Body of pancreas (tissue), 4 donors: Measurements from ENCODE around the gene PWWP2B. TPM values are rescaled to one million over a fixed set of nuclear protein-coding genes. Genes with fewer than 3 reads are reported as not detected.

Experiments
- ATAC-seq: fragments of 150-250 bp; one replicate; pipeline ENCODE4 v1.9.1; 2016
- DNase-seq, 4 donors: peaks; one replicate each; pipeline ENCODE4 v3.0.0-alpha.2; 2019
- H3K27ac ChIP-seq, 4 donors: fragments of 200-600 bp; sonication (generic); 1 replicate in 3 of 4; 2 replicates in 1 of 4; pipeline versions ENCODE4 v1.5.1 to v1.6.1; 2016 to 2019; ENCODE audit warnings: mild to moderate bottlenecking in 1 of 4, mixed read lengths in 1 of 4, moderate library complexity in 1 of 4
- H3K27me3 ChIP-seq, 2 donors: fragments of 200-600 bp; sonication (generic); one replicate each; pipeline ENCODE4 v1.6.0; 2016; ENCODE audit warnings: mild to moderate bottlenecking in 1 of 2
- H3K36me3 ChIP-seq, 2 donors: fragments of 200-600 bp; sonication (generic); replicated peaks in 1 of 2; 2 replicates each; pipeline ENCODE4 v1.5.1; 2016; ENCODE audit warnings: low read depth in 2 of 2; ENCODE audit not compliant: insufficient read depth in 1 of 2
- H3K4me1 ChIP-seq: fragments of 200-600 bp; sonication (generic); one replicate; pipeline ENCODE4 v1.6.0; 2016
- H3K4me3 ChIP-seq, 2 donors: fragments of 200-600 bp; sonication (generic); 1 replicate in 1 of 2; 2 replicates in 1 of 2; pipeline ENCODE4 v1.5.1; 2016 to 2019
- H3K9me3 ChIP-seq, 3 donors: fragments of 200-600 bp; sonication (generic); 1 replicate in 2 of 3; 2 replicates in 1 of 3; pipeline ENCODE4 v1.5.1; 2016
- POLR2A ChIP-seq, 3 donors: fragments of 450-650 bp; IDR thresholded peaks; one replicate each; pipeline ENCODE4 v1.6.1; 2016; ENCODE audit warnings: antibody characterized with exemption in 3 of 3, mild to moderate bottlenecking in 2 of 3
- WGBS, 2 donors: methylation state at CpG; one replicate each; pipeline ENCODE4 v1.1.5; 2017; 5-methylcytosine and 5-hydroxymethylcytosine counted together
- intact Hi-C: fragments of 100-400 bp; cut with DNase I; formaldehyde crosslinking; loops from one replicate; pipeline ENCODE4 v1.15.1; 2023
- total RNA-seq, 2 donors: library from RNA; depleted of rRNA; stranded (reverse); fragments of >200 nt; gene quantifications; one replicate each; pipeline ENCODE4 v1.1.0, GENCODE V29; 2016
- TF ChIP-seq, protein P1 (sequence below), 7 experiments: fragments of 450-650 bp in 4 of 7; fragments of 200-600 bp in 3 of 7; sonication (generic) in 3 of 7; IDR thresholded peaks; one replicate each; pipeline ENCODE4 v1.5.1; 2016 to 2019; ENCODE audit warnings: antibody characterized with exemption in 7 of 7

PWWP2B gene
- total RNA-seq, 2 donors from 2014 or later: 31.9 to 46.5 TPM

GRCh38 chr10:132438091-132439024 is 41.4 kb downstream of the PWWP2B start:
- H3K27ac ChIP-seq: no peak overlapping the region
- DNase-seq: no peak

GRCh38 chr10:132439025-132439388 is 42.0 kb downstream of the PWWP2B start:
- DNase-seq: no peak

More at GRCh38 chr10:132438091-132439024, 41.4 kb downstream of the PWWP2B start:
- Histone ChIP-seq H3K4me1 (peaks cover 4% of the 10 kb centered on the region), H3K36me3 (no peaks in the 10 kb centered on the region), H3K4me3 (no peak overlapping the region), H3K9me3 (no peaks in the 10 kb centered on the region), H3K27me3 (no peaks in the 10 kb centered on the region)
- 79 to 91% methylated on average over 11 to 19 of the region's 19 CpGs for WGBS, 2 donors
- ATAC-seq: no peak
- TF ChIP-seq POLR2A (IDR thresholded peaks at IDR 0.05): no peak
- TF ChIP-seq, protein P1, sequence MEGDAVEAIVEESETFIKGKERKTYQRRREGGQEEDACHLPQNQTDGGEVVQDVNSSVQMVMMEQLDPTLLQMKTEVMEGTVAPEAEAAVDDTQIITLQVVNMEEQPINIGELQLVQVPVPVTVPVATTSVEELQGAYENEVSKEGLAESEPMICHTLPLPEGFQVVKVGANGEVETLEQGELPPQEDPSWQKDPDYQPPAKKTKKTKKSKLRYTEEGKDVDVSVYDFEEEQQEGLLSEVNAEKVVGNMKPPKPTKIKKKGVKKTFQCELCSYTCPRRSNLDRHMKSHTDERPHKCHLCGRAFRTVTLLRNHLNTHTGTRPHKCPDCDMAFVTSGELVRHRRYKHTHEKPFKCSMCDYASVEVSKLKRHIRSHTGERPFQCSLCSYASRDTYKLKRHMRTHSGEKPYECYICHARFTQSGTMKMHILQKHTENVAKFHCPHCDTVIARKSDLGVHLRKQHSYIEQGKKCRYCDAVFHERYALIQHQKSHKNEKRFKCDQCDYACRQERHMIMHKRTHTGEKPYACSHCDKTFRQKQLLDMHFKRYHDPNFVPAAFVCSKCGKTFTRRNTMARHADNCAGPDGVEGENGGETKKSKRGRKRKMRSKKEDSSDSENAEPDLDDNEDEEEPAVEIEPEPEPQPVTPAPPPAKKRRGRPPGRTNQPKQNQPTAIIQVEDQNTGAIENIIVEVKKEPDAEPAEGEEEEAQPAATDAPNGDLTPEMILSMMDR (IDR thresholded peaks at IDR 0.05): no peak
- intact Hi-C loops: no loop called here

DNA sequence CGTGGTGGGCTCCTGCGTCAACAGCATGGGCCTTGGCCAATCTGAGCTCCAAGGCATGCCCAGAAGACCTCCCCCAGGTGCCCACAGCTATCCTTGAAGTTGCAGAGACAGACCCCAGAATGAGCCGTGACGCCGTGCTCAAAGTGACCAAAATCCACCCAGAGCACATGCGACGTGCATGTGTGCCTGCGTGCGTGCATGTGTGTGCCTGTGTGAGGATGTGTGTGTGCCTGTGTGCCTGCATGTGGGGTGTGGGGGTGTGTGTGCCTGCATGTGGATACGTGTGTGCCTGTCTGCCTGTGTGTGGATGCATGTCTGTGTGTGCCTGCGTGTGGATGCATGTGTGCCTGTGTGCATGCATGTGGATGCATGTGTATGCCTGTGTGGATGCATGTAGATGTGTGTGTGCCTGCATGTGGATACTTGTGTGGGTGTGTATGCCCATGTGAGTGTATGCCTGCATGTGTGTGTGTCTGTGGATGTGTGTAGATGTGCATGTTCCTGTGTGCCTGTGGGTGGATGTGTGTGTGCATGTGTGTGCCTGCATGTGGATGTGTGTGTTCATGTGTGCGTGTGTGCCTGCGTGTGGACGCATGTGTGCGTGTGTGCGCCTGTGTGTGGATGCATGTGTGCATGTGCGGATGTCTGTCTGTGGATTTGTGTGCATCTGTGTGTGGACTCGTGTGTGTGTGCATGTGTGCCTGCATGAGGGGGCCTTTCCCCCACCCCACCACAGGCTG is 42.6 kb downstream of the PWWP2B start:
- DNase-seq: no peak
- TF ChIP-seq, protein P1 (IDR thresholded peaks at IDR 0.05): no peak
- no peak for TF ChIP-seq POLR2A (IDR thresholded peaks at IDR 0.05)
- no peak overlapping the region for H3K27ac ChIP-seq
- no peaks in the 10 kb centered on the region for H3K4me1 ChIP-seq
- no peaks in the 10 kb centered on the region for H3K27me3 ChIP-seq
- ATAC-seq: no peak
- H3K9me3 ChIP-seq: no peaks in the 10 kb centered on the region
- 94% methylated on average over 16 to 18 of the region's 18 CpGs for WGBS, 2 donors
- intact Hi-C loops: no loop called here
- no peaks in the 10 kb centered on the region for H3K36me3 ChIP-seq
- H3K4me3 ChIP-seq: no peak overlapping the region

More at GRCh38 chr10:132439025-132439388, 42.0 kb downstream of the PWWP2B start:
- Histone ChIP-seq H3K27ac (no peak overlapping the region), H3K9me3 (no peaks in the 10 kb centered on the region), H3K4me1 (peaks cover 4% of the 10 kb centered on the region), H3K27me3 (no peaks in the 10 kb centered on the region), H3K36me3 (no peaks in the 10 kb centered on the region), H3K4me3 (no peak overlapping the region)
- ATAC-seq: no peak
- TF ChIP-seq, protein P1 (IDR thresholded peaks at IDR 0.05): no peak
- TF ChIP-seq POLR2A (IDR thresholded peaks at IDR 0.05): no peak
- intact Hi-C loops: no loop called here
- 57 to 60% methylated on average over 1 to 4 of the region's 6 CpGs for WGBS, 2 donors

DNA sequence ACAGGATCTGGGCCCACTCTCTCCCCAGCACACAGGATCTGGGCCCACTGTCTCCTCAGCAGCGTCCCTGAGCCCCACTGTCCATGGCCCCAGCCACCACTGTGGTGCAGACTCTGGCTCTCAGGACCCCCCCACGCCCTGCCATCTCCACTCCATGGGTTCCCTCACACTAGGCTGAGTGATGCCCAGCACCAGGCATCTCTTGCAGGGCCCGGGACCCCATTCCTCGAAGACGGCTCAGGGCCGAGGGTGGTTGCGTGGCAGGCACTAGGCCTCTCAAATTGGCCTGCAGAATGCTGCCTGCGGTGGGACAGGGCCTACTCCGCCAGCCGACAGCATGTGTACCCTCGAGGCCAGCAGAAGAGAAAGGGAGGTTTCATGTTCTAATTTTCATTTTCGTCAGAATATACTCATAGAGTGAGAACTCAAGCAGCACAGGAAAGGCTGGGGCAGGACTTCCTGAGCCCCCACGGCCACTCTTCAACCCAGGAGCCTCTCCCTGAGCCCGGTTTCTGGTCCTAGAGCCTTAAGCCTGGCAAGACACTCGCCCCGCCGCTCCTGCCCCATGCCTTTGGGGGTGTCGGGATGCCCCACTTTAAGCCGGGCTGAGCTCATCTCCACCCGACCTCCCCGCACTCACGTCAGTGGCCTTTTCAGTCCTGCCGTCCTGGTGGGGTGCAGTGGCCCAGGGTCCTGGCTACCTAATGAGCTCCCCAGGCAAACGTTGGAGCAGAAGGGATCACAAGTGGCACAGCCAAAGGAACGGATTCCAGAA is 44.0 kb downstream of the PWWP2B start:
- 87 to 88% methylated on average over 23 to 25 of the region's 25 CpGs for WGBS, 2 donors
- TF ChIP-seq, protein P1 (IDR thresholded peaks at IDR 0.05): no peak
- DNase-seq: no peak
- Histone ChIP-seq H3K27ac (no peak overlapping the region), H3K4me1 (no peaks in the 10 kb centered on the region), H3K4me3 (no peak overlapping the region), H3K9me3 (no peaks in the 10 kb centered on the region), H3K36me3 (no peaks in the 10 kb centered on the region), H3K27me3 (no peaks in the 10 kb centered on the region)
- no peak for ATAC-seq
- intact Hi-C loops: no loop called here
